GM12875 (cell line): ENCODE results near the gene ING2.

Experiments used
- H3K4me3 ChIP-seq: one replicate; pipeline ENCODE4 v1.5.1; 2011; ENCODE audit warnings: low read depth, low read length, control low read depth
- TF ChIP-seq, protein P1 (sequence below): IDR thresholded peaks from 2 replicates; pipeline ENCODE4 v1.5.1; 2011; ENCODE audit warnings: low read depth, mild to moderate bottlenecking, control low read depth, inconsistent platforms, low read length, moderate library complexity, borderline replicate concordance; ENCODE audit not compliant: insufficient read depth

ING2 gene

GRCh38 chr4:183540410-183541009 is 35.7 kb downstream of the ING2 start:
- H3K4me3 ChIP-seq: no peak overlapping the region
- TF ChIP-seq, protein P1, sequence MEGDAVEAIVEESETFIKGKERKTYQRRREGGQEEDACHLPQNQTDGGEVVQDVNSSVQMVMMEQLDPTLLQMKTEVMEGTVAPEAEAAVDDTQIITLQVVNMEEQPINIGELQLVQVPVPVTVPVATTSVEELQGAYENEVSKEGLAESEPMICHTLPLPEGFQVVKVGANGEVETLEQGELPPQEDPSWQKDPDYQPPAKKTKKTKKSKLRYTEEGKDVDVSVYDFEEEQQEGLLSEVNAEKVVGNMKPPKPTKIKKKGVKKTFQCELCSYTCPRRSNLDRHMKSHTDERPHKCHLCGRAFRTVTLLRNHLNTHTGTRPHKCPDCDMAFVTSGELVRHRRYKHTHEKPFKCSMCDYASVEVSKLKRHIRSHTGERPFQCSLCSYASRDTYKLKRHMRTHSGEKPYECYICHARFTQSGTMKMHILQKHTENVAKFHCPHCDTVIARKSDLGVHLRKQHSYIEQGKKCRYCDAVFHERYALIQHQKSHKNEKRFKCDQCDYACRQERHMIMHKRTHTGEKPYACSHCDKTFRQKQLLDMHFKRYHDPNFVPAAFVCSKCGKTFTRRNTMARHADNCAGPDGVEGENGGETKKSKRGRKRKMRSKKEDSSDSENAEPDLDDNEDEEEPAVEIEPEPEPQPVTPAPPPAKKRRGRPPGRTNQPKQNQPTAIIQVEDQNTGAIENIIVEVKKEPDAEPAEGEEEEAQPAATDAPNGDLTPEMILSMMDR: no peak

- TF ChIP-seq, protein P1: no peak
- H3K4me3 ChIP-seq: no peak overlapping the region
Measured at GRCh38 chr4:183541010-183541751, 36.3 kb downstream of the ING2 start.

GRCh38 chr4:183541752-183542040 is 36.8 kb downstream of the ING2 start:
- no peak overlapping the region for H3K4me3 ChIP-seq
- TF ChIP-seq, protein P1: no peak

DNA sequence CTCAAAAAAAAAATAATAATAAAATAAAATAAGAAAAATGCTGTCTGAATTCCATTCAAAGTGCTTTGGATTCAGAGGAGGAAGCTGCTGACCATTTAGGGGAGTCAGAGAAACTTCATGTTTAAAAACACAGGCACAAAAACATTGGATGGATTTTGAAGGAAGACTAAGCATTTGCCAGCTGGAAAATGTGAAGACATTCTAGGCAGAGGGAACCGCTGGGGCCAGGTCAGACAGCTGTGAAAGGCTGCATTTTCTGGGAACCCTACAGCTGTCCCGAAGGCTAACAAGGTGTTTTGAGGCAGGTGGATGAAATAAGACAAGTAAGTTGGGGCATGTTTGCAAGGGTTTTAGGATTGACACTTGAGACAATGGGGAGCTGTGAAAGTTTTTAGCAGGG is 38.6 kb downstream of the ING2 start:
- no peak overlapping the region for H3K4me3 ChIP-seq
- TF ChIP-seq, protein P1: no peak

- no peak overlapping the region for H3K4me3 ChIP-seq
- TF ChIP-seq, protein P1: no peak
Measured at GRCh38 chr4:183544109-183544508, 39.3 kb downstream of the ING2 start.

DNA sequence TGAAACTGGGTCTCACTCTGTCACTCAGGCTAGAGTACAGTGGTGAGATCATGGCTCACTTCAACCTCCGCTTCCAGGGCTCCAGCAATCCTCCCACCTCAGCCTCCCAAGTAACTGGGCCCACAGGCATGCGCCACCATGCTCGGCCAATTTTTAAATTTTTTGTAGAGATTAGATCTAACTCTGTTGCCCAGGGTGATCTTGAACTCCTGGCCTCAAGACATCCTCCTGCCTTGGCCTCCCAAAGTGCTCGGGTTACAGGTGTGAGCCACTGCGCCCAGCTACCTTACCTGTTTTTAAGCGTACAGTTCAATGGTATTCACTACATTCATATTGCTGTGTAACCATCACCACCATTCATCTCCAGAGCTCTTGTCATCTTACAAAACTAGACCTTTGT is 41.5 kb downstream of the ING2 start:
- TF ChIP-seq, protein P1: no peak
- H3K4me3 ChIP-seq: no peak overlapping the region

GRCh38 chr4:183548306-183548705 is 43.4 kb downstream of the ING2 start:
- TF ChIP-seq, protein P1: no peak

More at GRCh38 chr4:183548306-183548705, 43.4 kb downstream of the ING2 start:
- H3K4me3 ChIP-seq: no peak overlapping the region
